GM12873 (cell line): ENCODE data around the gene LCNL1.

Source experiments
- CTCF ChIP-seq: IDR thresholded peaks from 2 replicates; pipeline ENCODE4 v1.5.1; 2012; ENCODE audit warnings: low read depth, mild to moderate bottlenecking, moderate library complexity, low read length, control low read depth; ENCODE audit not compliant: insufficient read depth; ENCODE audit errors: missing control alignments

The LCNL1 gene

GRCh38 chr9:136982232-136983051, at the start of gene LCNL1:
Gene LCNL1, plus strand, starts transcription at chr9:136982993. Its CDS starts 594 bp downstream, at chr9:136983587.
- TF ChIP-seq CTCF = no peak

DNA sequence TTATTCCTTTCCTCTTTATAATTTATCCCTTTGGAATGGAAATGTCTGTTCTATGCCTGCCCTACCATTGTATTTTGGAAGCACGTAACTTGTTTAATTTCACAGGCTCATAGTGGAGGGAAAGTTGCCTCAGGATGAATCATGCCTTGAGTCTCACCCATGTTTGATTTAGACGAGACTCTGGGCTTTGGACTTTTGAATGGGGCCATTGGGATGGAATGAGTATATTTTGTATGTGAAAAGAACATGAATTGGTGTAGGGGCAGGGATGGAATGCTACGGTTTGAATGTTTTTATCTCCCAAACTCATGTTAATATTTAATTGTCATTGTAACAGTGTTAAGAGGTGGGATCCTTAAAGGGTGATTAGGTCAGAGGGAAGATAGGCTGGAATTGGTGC, 48.5 kb upstream of the LCNL1 start:
- no peak for TF ChIP-seq CTCF

- TF ChIP-seq CTCF = no peak
Observed at GRCh38 chr9:136935651-136936050, 47.1 kb upstream of the LCNL1 start.

GRCh38 chr9:136936645-136937170, 46.1 kb upstream of the LCNL1 start:
- no peak for TF ChIP-seq CTCF

DNA sequence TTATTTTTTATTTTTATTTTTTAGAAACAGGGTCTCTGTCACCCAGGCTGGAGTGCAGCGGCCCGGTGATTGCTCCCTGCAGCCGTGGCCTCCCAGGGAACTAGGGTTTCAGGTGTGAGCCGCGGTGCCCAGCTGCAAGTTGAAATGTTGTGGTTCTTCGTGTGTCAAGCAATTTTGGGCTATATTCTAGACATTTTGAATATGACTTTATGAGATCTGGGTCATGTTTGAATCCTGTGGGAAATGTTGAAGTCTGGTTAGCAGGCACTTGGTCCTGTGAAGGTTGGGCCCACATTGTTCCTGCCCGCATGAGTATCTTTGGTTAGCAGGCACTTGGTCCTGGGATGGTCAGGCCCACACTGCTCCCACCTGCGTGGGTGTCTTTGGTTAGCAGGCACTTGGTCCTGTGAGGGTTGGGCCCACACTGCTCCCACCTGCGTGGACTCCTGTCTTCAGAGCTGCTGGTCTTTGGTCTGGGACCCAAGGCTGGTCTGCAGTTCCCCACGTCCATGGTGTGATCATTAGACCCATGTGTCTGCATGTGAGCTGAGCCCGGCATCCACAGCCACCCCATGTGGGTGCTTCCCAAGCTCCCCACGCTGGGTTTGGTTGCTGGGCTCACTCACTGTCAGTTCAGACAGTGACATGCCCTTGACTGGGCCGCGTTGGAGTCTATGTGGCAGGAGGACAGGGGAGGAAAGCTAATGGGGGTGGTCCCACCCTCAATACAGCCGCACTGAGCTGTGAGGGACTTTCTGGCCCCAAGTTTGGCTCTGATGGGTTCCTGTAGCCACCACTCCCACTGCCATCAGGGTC, 45.4 kb upstream of the LCNL1 start:
- no peak for TF ChIP-seq CTCF

GRCh38 chr9:136939431-136939995, 43.3 kb upstream of the LCNL1 start:
- TF ChIP-seq CTCF = no peak
